Liver (tissue), 9 donors: Measurements from ENCODE around the gene TARS3. TPM values are rescaled to one million over a fixed set of nuclear protein-coding genes. Genes with fewer than 3 reads are reported as not detected.

Source experiments
- DNase-seq: peaks from one replicate; pipeline ENCODE4 v3.0.0-alpha.2; 2017; ENCODE audit warnings: low spot score
- H3K27ac ChIP-seq, 2 donors: one replicate each; pipeline ENCODE4 v1.7.0; 2013; ENCODE audit warnings: inconsistent platforms in 2 of 2, low read length in 2 of 2, control low read depth in 1 of 2, low read depth in 1 of 2, mild to moderate bottlenecking in 1 of 2
- H3K27me3 ChIP-seq, 4 donors: one replicate each; pipeline versions ENCODE4 v1.6.1 to v1.7.0; 2013; ENCODE audit warnings: low read length in 3 of 4, inconsistent platforms in 1 of 4, mild to moderate bottlenecking in 1 of 4, moderate library complexity in 1 of 4; ENCODE audit not compliant: control insufficient read depth in 4 of 4, insufficient read depth in 4 of 4
- H3K36me3 ChIP-seq, 4 donors: one replicate each; pipeline versions ENCODE4 v1.6.1 to v1.7.0; 2013; ENCODE audit warnings: low read length in 3 of 4, mild to moderate bottlenecking in 3 of 4, low read depth in 1 of 4, moderate library complexity in 1 of 4; ENCODE audit not compliant: control insufficient read depth in 4 of 4, insufficient read depth in 3 of 4
- H3K4me1 ChIP-seq, 4 donors: one replicate each; pipeline versions ENCODE4 v1.6.1 to v1.7.0; 2013; ENCODE audit warnings: low read length in 3 of 4, mild to moderate bottlenecking in 3 of 4, moderate library complexity in 1 of 4; ENCODE audit not compliant: control insufficient read depth in 4 of 4, insufficient read depth in 4 of 4
- H3K4me3 ChIP-seq, 3 donors: one replicate each; pipeline versions ENCODE4 v1.6.1 to v1.7.0; 2013; ENCODE audit warnings: low read length in 3 of 3, control low read depth in 1 of 3, low read depth in 1 of 3, mild to moderate bottlenecking in 1 of 3
- H3K9ac ChIP-seq, 2 donors: one replicate each; pipeline ENCODE4 v1.7.0; 2013; ENCODE audit warnings: low read length in 2 of 2, mild to moderate bottlenecking in 2 of 2, moderate library complexity in 2 of 2, control low read depth in 1 of 2, low read depth in 1 of 2
- H3K9me3 ChIP-seq, 4 donors: one replicate each; pipeline versions ENCODE4 v1.6.1 to v1.7.0; 2013; ENCODE audit warnings: low read length in 3 of 4; ENCODE audit not compliant: control insufficient read depth in 4 of 4
- EGR1 ChIP-seq, 2 donors: IDR thresholded peaks; 2 replicates each; pipeline ENCODE4 v1.6.1; 2016 to 2018; ENCODE audit warnings: antibody characterized with exemption in 2 of 2, low read depth in 2 of 2
- FOXA2 ChIP-seq: IDR thresholded peaks from 2 replicates; pipeline ENCODE4 v1.6.1; 2016; ENCODE audit warnings: antibody characterized with exemption
- GABPA ChIP-seq, 2 donors: IDR thresholded peaks in 1 of 2; conservative IDR thresholded peaks in 1 of 2; 2 replicates each; pipeline ENCODE4 v1.6.1; 2016; ENCODE audit warnings: antibody characterized with exemption in 2 of 2, mild to moderate bottlenecking in 1 of 2, moderate library complexity in 1 of 2
- HNF4A ChIP-seq, 2 donors: conservative IDR thresholded peaks; 2 replicates each; pipeline ENCODE4 v1.6.1; 2016; ENCODE audit warnings: antibody characterized with exemption in 2 of 2, mild to moderate bottlenecking in 2 of 2
- HNF4G ChIP-seq: IDR thresholded peaks from 2 replicates; pipeline ENCODE4 v1.6.1; 2016; ENCODE audit warnings: antibody characterized with exemption
- JUND ChIP-seq, 2 donors: IDR thresholded peaks; 2 replicates each; pipeline ENCODE4 v1.6.1; 2016; ENCODE audit warnings: antibody characterized with exemption in 2 of 2
- MAX ChIP-seq: IDR thresholded peaks from 2 replicates; pipeline ENCODE4 v1.6.1; 2016; ENCODE audit warnings: antibody characterized with exemption
- NR2F2 ChIP-seq: IDR thresholded peaks from 2 replicates; pipeline ENCODE4 v1.6.1; 2016; ENCODE audit warnings: antibody characterized with exemption
- RAD21 ChIP-seq, 2 donors: IDR thresholded peaks; 2 replicates each; pipeline ENCODE4 v1.6.1; 2016; ENCODE audit warnings: antibody characterized with exemption in 2 of 2, mild to moderate bottlenecking in 2 of 2
- REST ChIP-seq: IDR thresholded peaks from 2 replicates; pipeline ENCODE4 v1.6.1; 2016; ENCODE audit warnings: antibody characterized with exemption, mild to moderate bottlenecking
- RXRA ChIP-seq, 2 donors: IDR thresholded peaks; 2 replicates each; pipeline ENCODE4 v1.6.1; 2017 to 2018; ENCODE audit warnings: antibody characterized with exemption in 2 of 2, mild to moderate bottlenecking in 1 of 2
- YY1 ChIP-seq: IDR thresholded peaks from 2 replicates; pipeline ENCODE4 v1.6.1; 2016; ENCODE audit warnings: antibody characterized with exemption, mild to moderate bottlenecking
- WGBS: extraction: QIAGEN DNeasy Blood & Tissue Kit; methylation state at CpG from one replicate; pipeline ENCODE4 v1.1.7; 2013; 5-methylcytosine and 5-hydroxymethylcytosine counted together
- polyA plus RNA-seq, 2 donors: library from polyadenylated mRNA; stranded (reverse) in 1 of 2; unstranded in 1 of 2; fragments of 200-250 nt in 1 of 2; fragments of >200 nt in 1 of 2; fragmentation: Nextera tagmentation in 1 of 2; extraction: Ambion mirVana in 1 of 2; gene quantifications; one replicate each; pipeline versions ENCODE4 v1.2.1 to v1.2.3, GENCODE V29; 2013 to 2015
- total RNA-seq, 2 donors: library from RNA; depleted of rRNA; stranded (reverse); fragments of >200 nt; gene quantifications; one replicate each; pipeline ENCODE4 v1.2.3, GENCODE V29; 2014
- TF ChIP-seq, protein P1 (sequence below): IDR thresholded peaks from 2 replicates; pipeline ENCODE4 v1.6.1; 2016; ENCODE audit warnings: antibody characterized with exemption
- donor health status: healthy.
- donor health status: healthy.
- donor health status: healthy.
- donor health status: healthy.
- donor health status: healthy.

TARS3 gene
- total and polyA plus RNA-seq, 4 donors, result 2.3 to 7.8 (median 4.0) TPM

GRCh38 chr15:101686718-101687117 is 37.6 kb downstream of the TARS3 start:
- Histone ChIP-seq H3K27me3 (no peaks in the 10 kb centered on the region), H3K36me3 (peaks cover 3 to 26% (median 13%) of the 10 kb centered on the region in 4 donors), H3K9me3 (no peaks in the 10 kb centered on the region), H3K4me1 (no peaks in the 10 kb centered on the region), H3K9ac (no peak overlapping the region), H3K27ac (no peak overlapping the region), H3K4me3 (no peak overlapping the region)
- no peak for DNase-seq
- TF ChIP-seq FOXA2, result no peak
- no peak for TF ChIP-seq JUND (IDR thresholded peaks at IDR 0.05)
- no peak for TF ChIP-seq MAX
- WGBS, result 97% methylated on average over 2 of the region's 2 CpGs

DNA sequence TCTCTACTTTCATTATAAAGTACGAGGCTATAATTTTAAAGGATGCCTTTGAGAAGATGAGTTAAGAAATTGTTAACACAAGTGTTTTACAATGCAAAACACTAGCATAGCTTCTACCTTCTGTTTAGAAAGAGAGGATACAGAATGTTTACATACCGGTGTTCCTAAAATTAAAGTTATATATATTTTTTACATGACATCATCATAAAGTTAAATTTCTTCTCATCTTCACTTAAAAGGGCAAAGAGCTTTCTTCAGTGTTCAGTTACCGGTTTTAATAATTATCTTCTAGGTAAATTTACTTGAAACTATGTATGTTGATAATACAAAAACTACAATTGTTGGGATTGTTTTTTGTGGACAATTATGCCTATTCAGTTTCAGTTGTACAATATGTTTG is 39.4 kb downstream of the TARS3 start:
- H3K27ac ChIP-seq, result no peak overlapping the region
- no peaks in the 10 kb centered on the region for H3K27me3 ChIP-seq
- no peak for TF ChIP-seq EGR1 (IDR thresholded peaks at IDR 0.05; ENCODE audit: low read depth in 2 of 2)
- TF ChIP-seq, protein P1, sequence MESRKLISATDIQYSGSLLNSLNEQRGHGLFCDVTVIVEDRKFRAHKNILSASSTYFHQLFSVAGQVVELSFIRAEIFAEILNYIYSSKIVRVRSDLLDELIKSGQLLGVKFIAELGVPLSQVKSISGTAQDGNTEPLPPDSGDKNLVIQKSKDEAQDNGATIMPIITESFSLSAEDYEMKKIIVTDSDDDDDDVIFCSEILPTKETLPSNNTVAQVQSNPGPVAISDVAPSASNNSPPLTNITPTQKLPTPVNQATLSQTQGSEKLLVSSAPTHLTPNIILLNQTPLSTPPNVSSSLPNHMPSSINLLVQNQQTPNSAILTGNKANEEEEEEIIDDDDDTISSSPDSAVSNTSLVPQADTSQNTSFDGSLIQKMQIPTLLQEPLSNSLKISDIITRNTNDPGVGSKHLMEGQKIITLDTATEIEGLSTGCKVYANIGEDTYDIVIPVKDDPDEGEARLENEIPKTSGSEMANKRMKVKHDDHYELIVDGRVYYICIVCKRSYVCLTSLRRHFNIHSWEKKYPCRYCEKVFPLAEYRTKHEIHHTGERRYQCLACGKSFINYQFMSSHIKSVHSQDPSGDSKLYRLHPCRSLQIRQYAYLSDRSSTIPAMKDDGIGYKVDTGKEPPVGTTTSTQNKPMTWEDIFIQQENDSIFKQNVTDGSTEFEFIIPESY, result no peak
- TF ChIP-seq GABPA (IDR thresholded peaks at IDR 0.05 in 1 of 2, conservative IDR thresholded peaks at IDR 0.05 in 1 of 2), result no peak
- TF ChIP-seq RXRA (IDR thresholded peaks at IDR 0.05), result no peak
- TF ChIP-seq HNF4G, result no peak
- TF ChIP-seq YY1, result no peak
- no peak for TF ChIP-seq NR2F2
- TF ChIP-seq REST, result no peak
- no peak for TF ChIP-seq MAX
- no peak for TF ChIP-seq HNF4A (conservative IDR thresholded peaks at IDR 0.05)
- no peak for TF ChIP-seq JUND (IDR thresholded peaks at IDR 0.05)
- TF ChIP-seq RAD21 (IDR thresholded peaks at IDR 0.05), result no peak
- no peak overlapping the region for H3K4me3 ChIP-seq
- H3K36me3 ChIP-seq, result peaks cover 2 to 25% (median 13%) of the 10 kb centered on the region in 4 donors
- no peak for DNase-seq
- no peaks in the 10 kb centered on the region for H3K4me1 ChIP-seq
- H3K9ac ChIP-seq, result no peak overlapping the region
- H3K9me3 ChIP-seq, result no peaks in the 10 kb centered on the region
- 94% methylated on average over 3 of the region's 3 CpGs for WGBS

GRCh38 chr15:101684384-101684783 is 39.9 kb downstream of the TARS3 start:
- Histone ChIP-seq H3K9ac (no peak overlapping the region), H3K36me3 (peaks cover 2 to 23% (median 13%) of the 10 kb centered on the region in 4 donors), H3K4me3 (no peak overlapping the region), H3K27ac (no peak overlapping the region), H3K4me1 (no peaks in the 10 kb centered on the region), H3K27me3 (no peaks in the 10 kb centered on the region), H3K9me3 (no peaks in the 10 kb centered on the region)
- WGBS, result 89% methylated on average over 1 of the region's 1 CpG
- no peak for TF ChIP-seq EGR1 (IDR thresholded peaks at IDR 0.05; ENCODE audit: low read depth in 2 of 2)
- no peak for DNase-seq
